Gastrocnemius medialis (tissue), 4 donors: ENCODE results near the gene AXL.

ENCODE experiments used
- CTCF ChIP-seq, 5 experiments: fragments of 450-650 bp in 3 of 5; fragments of 200-600 bp in 2 of 5; sonication (generic) in 2 of 5; IDR thresholded peaks in 4 of 5; conservative IDR thresholded peaks in 1 of 5; 1 replicate in 4 of 5; 2 replicates in 1 of 5; pipeline ENCODE4 v1.5.1; 2016 to 2019; ENCODE audit warnings: antibody characterized with exemption in 5 of 5, mild to moderate bottlenecking in 3 of 5, moderate library complexity in 3 of 5
- POLR2A ChIP-seq, 2 donors: fragments of 450-650 bp; IDR thresholded peaks; one replicate each; pipeline ENCODE4 v1.6.1; 2017; ENCODE audit warnings: antibody characterized with exemption in 2 of 2, mild to moderate bottlenecking in 2 of 2, moderate library complexity in 2 of 2

- TF ChIP-seq POLR2A (IDR thresholded peaks at IDR 0.05) (no peak), CTCF (IDR thresholded peaks at IDR 0.05 in 4 of 5, conservative IDR thresholded peaks at IDR 0.05 in 1 of 5) (no peak)
Observed at GRCh38 chr19:41205995-41206394, 13.0 kb upstream of the AXL start.
